Right atrium auricular region (tissue), 2 donors: ENCODE data around the gene CDKN2A. TPM values are rescaled to one million over a fixed set of nuclear protein-coding genes. Genes with fewer than 3 reads are reported as not detected.

Source experiments
- DNase-seq: peaks from one replicate; pipeline ENCODE4 v3.0.0-alpha.2; 2019; ENCODE audit warnings: low spot score
- H3K27ac ChIP-seq, 2 donors: fragments of 200-600 bp; sonication (generic); 1 replicate in 1 of 2; 2 replicates in 1 of 2; pipeline ENCODE4 v1.5.1; 2016 to 2019
- H3K27me3 ChIP-seq, 2 donors: fragments of 200-600 bp; sonication (generic); one replicate each; pipeline versions ENCODE4 v1.5.1 to v1.6.0; 2017 to 2019
- H3K36me3 ChIP-seq: fragments of 200-600 bp; sonication (generic); one replicate; pipeline ENCODE4 v1.5.1; 2016
- H3K4me1 ChIP-seq, 2 donors: fragments of 200-600 bp; sonication (generic); one replicate each; pipeline versions ENCODE4 v1.5.1 to v1.6.0; 2017 to 2019
- H3K4me3 ChIP-seq, 2 donors: fragments of 200-600 bp; sonication (generic); 1 replicate in 1 of 2; 2 replicates in 1 of 2; pipeline ENCODE4 v1.5.1; 2017 to 2019; ENCODE audit warnings: mild to moderate bottlenecking in 1 of 2, moderate library complexity in 1 of 2
- H3K9me3 ChIP-seq, 2 donors: fragments of 200-600 bp; sonication (generic); one replicate each; pipeline ENCODE4 v1.5.1; 2019
- total RNA-seq, 2 donors: library from RNA; depleted of rRNA; stranded (reverse); fragments of >200 nt; gene quantifications; one replicate each; pipeline ENCODE4 v1.1.0, GENCODE V29; 2016
- TF ChIP-seq, protein P1 (sequence below), 2 donors: fragments of 200-600 bp; sonication (generic); IDR thresholded peaks; one replicate each; pipeline ENCODE4 v1.5.1; 2019; ENCODE audit warnings: antibody characterized with exemption in 2 of 2

Gene CDKN2A
- total RNA-seq, result 1 to 10 TPM in 1 of 2 donors, not detected in 1; 1.3 TPM

DNA sequence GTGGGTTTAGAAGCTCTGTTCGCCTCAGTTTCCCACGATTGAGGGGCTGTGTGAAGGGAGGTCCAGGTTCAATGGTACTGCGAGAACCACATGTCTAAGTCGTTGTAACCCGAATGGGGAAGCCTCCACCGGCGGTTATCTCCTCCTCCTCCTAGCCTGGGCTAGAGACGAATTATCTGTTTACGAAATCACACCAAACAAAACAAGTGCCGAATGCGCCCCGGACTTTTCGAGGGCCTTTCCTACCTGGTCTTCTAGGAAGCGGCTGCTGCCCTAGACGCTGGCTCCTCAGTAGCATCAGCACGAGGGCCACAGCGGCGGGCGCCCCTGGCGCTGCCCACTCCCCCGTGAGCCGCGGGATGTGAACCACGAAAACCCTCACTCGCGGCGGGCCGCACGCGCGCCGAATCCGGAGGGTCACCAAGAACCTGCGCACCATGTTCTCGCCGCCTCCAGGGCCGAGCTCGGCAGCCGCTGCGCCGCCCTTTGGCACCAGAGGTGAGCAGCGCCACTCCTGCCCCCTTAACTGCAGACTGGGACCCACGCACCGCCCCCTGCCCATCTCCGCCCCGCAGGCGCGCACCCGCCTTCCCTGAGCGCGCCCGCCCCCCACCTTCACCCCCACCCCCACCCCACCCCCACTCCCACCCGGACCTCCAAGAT, at the start of gene CDKN2A:
CDKN2A (minus strand) TSS at position 500 of the 663 bp plus-strand sequence.
- Histone ChIP-seq H3K36me3 (no peaks in the 10 kb centered on the region), H3K4me3 (peak within 1 kb of the TSS; percentile 64 to 72), H3K27ac (peak within 1 kb of the TSS; percentile 58 to 79), H3K4me1 (peaks cover 0 to 18% of the 10 kb centered on the region in 2 donors), H3K9me3 (no peaks in the 10 kb centered on the region), H3K27me3 (peaks cover 0 to 29% of the 10 kb centered on the region in 2 donors)
- TF ChIP-seq, protein P1, sequence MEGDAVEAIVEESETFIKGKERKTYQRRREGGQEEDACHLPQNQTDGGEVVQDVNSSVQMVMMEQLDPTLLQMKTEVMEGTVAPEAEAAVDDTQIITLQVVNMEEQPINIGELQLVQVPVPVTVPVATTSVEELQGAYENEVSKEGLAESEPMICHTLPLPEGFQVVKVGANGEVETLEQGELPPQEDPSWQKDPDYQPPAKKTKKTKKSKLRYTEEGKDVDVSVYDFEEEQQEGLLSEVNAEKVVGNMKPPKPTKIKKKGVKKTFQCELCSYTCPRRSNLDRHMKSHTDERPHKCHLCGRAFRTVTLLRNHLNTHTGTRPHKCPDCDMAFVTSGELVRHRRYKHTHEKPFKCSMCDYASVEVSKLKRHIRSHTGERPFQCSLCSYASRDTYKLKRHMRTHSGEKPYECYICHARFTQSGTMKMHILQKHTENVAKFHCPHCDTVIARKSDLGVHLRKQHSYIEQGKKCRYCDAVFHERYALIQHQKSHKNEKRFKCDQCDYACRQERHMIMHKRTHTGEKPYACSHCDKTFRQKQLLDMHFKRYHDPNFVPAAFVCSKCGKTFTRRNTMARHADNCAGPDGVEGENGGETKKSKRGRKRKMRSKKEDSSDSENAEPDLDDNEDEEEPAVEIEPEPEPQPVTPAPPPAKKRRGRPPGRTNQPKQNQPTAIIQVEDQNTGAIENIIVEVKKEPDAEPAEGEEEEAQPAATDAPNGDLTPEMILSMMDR (IDR thresholded peaks at IDR 0.05), result no peak
- DNase-seq, result peak; percentile 58

DNA sequence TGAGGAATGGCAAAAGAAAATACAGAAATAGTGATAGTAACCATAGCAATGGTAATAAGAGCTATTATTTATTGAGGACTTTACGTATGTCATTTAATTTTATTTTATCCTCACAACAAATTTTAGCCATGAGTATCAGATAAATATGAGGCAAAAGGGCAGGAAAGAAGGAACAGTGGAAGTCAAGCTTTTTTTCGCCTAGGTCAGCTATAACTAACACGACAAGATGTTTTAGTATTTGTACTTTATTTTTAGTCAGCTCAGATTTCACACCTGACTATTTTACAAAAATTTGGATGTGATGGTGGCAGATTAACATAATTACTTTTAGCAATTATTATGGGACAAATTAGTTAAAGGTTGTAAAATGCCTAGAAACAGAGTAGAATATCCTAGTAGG, 49.7 kb upstream of the CDKN2A start:
- no peaks in the 10 kb centered on the region for H3K36me3 ChIP-seq
- no peaks in the 10 kb centered on the region for H3K4me1 ChIP-seq
- DNase-seq, result no peak
- no peaks in the 10 kb centered on the region for H3K9me3 ChIP-seq
- H3K4me3 ChIP-seq, result no peak overlapping the region
- no peak overlapping the region for H3K27ac ChIP-seq
- H3K27me3 ChIP-seq, result no peaks in the 10 kb centered on the region
- TF ChIP-seq, protein P1 (IDR thresholded peaks at IDR 0.05), result no peak

DNA sequence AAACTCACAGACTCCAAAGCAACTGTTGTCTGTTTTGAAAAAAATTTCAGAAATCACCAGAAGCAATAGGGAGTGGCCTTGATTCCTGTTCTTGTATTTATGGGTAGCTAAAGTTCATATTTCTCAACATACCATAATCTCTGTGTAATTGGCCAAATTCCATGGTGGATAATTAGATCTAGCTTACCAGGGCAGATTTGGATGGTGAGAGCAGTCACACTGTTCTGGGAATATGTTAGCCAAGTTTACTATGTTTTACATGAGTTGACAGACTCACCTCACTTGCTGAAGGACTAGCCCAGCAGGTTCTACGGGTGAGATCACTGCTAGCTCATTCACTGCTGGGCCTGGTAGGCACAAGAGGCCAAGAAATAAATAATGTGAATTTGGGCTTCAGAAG, 47.6 kb upstream of the CDKN2A start:
- Histone ChIP-seq H3K36me3 (no peaks in the 10 kb centered on the region), H3K4me1 (no peaks in the 10 kb centered on the region), H3K9me3 (no peaks in the 10 kb centered on the region), H3K4me3 (no peak overlapping the region), H3K27ac (no peak overlapping the region), H3K27me3 (no peaks in the 10 kb centered on the region)
- DNase-seq, result no peak
- TF ChIP-seq, protein P1 (IDR thresholded peaks at IDR 0.05), result no peak

DNA sequence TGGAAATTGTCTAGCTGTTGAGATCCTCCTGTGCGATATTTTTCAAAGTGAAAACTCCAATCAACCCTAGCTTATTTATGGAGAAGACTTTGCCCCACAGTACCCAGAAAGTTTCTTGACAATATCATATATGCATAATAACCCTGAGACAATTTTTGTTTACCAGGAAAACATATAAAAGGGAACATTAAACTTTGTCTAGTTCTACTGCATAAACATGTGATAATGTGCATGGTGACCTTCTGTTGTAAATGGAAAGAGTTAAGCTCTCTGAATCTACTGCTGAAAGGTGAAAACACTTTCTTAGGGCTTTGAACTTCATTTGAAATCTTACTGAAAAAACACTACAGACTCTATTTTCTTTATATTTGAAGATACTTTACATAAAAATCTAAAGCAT, 47.2 kb upstream of the CDKN2A start:
- TF ChIP-seq, protein P1 (IDR thresholded peaks at IDR 0.05), result no peak
- H3K36me3 ChIP-seq, result no peaks in the 10 kb centered on the region
- H3K27ac ChIP-seq, result no peak overlapping the region
- H3K4me1 ChIP-seq, result no peaks in the 10 kb centered on the region
- H3K4me3 ChIP-seq, result no peak overlapping the region
- H3K9me3 ChIP-seq, result no peaks in the 10 kb centered on the region
- no peak for DNase-seq
- H3K27me3 ChIP-seq, result no peaks in the 10 kb centered on the region

DNA sequence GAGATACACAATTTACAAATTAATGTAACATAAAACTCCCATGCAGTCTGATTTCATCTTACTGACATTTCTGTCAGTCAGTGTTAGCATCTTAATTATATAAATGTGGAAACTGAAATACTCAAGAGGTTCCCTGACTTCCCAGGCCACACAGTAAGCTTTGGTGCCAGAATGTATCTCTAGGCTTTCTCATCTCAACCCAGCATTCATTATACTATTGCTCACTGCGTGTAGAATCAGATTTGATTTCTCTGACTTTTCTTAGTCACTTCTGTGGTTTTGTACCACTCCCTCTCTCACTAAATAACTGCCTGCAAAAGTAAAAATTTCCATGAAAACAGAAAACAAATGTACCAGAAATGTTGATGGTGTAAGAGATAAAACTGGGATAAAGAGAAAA, 46.6 kb upstream of the CDKN2A start:
- no peaks in the 10 kb centered on the region for H3K36me3 ChIP-seq
- no peak overlapping the region for H3K27ac ChIP-seq
- H3K9me3 ChIP-seq, result no peaks in the 10 kb centered on the region
- H3K4me1 ChIP-seq, result no peaks in the 10 kb centered on the region
- no peak for DNase-seq
- no peaks in the 10 kb centered on the region for H3K27me3 ChIP-seq
- TF ChIP-seq, protein P1 (IDR thresholded peaks at IDR 0.05), result no peak
- no peak overlapping the region for H3K4me3 ChIP-seq

DNA sequence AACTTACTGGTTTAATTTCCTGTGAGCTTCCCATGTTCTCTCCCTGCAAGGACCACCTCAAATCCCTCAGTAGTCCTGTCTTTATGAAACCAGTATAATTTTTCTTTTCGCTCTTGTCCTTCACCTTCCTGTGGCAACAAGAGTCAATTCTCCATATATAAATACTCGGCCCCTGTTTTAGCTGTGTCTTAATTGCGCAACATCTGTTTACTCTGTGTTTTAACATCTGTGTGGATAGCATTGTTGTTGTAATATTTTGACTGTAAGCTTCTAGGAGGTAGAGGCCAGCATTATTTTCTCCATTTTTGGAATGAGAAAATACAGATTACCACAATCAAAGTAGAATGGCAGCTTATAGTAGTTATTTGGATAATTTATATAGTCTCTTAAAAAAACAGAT, 45.1 kb upstream of the CDKN2A start:
- Histone ChIP-seq H3K4me3 (no peak overlapping the region), H3K27ac (no peak overlapping the region), H3K9me3 (no peaks in the 10 kb centered on the region), H3K36me3 (no peaks in the 10 kb centered on the region), H3K27me3 (no peaks in the 10 kb centered on the region), H3K4me1 (no peaks in the 10 kb centered on the region)
- TF ChIP-seq, protein P1 (IDR thresholded peaks at IDR 0.05), result no peak
- no peak for DNase-seq
